ENCODE results near the gene RHOT2. TPM values are rescaled to one million over a fixed set of nuclear protein-coding genes. Genes with fewer than 3 reads are reported as not detected.

Gene RHOT2
- total RNA-seq, 2 experiments from 2014 or later: 202 to 209 TPM

- H3K27me3 ChIP-seq (ENCODE audit: control insufficient read depth in 1 of 2, insufficient read depth in 2 of 2, low read length in 2 of 2): no peaks in the 10 kb centered on the region
- Mint-ChIP-seq H3K27me3 (no peaks in the 10 kb centered on the region), H3K4me3 (no peak overlapping the region), H3K36me3 (ENCODE audit: low read depth) (peaks cover 6% of the 10 kb centered on the region), H3K9me3 (no peaks in the 10 kb centered on the region), H3K4me1 (ENCODE audit: low read depth) (peaks cover 6% of the 10 kb centered on the region), H3K27ac (no peak overlapping the region)
- ATAC-seq (ENCODE audit: poor library complexity): no peak
- H3K4me1 ChIP-seq (ENCODE audit: insufficient read depth, low read length): peaks cover 31% of the 10 kb centered on the region
- H3K36me3 ChIP-seq (ENCODE audit: insufficient read depth, low read length): peaks cover 19% of the 10 kb centered on the region
- CTCF ChIA-PET: no interaction called here
- no peak overlapping the region for H3K27ac ChIP-seq (ENCODE audit: low read depth in 1 of 2, low read length in 2 of 2)
- POLR2A ChIA-PET: interaction anchor here (1.9 kb wide), 2 partner anchors 14 to 29 kb away, joined by 12 to 17 read pairs; partner anchors contain the start of gene STUB1
- H3K9me3 ChIP-seq (ENCODE audit: control insufficient read depth in 1 of 2, insufficient read depth in 1 of 2, low read length in 2 of 2): no peaks in the 10 kb centered on the region
- no peak for DNase-seq
- no peak overlapping the region for H3K4me3 ChIP-seq (ENCODE audit: low read length)
- intact Hi-C loops (cut with DNase I, micrococcal nuclease): no loop called here
- TF ChIP-seq, protein P1, sequence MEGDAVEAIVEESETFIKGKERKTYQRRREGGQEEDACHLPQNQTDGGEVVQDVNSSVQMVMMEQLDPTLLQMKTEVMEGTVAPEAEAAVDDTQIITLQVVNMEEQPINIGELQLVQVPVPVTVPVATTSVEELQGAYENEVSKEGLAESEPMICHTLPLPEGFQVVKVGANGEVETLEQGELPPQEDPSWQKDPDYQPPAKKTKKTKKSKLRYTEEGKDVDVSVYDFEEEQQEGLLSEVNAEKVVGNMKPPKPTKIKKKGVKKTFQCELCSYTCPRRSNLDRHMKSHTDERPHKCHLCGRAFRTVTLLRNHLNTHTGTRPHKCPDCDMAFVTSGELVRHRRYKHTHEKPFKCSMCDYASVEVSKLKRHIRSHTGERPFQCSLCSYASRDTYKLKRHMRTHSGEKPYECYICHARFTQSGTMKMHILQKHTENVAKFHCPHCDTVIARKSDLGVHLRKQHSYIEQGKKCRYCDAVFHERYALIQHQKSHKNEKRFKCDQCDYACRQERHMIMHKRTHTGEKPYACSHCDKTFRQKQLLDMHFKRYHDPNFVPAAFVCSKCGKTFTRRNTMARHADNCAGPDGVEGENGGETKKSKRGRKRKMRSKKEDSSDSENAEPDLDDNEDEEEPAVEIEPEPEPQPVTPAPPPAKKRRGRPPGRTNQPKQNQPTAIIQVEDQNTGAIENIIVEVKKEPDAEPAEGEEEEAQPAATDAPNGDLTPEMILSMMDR (IDR thresholded peaks at IDR 0.05): no peak
Measured at GRCh38 chr16:666572-666971, 1.4 kb upstream of the RHOT2 start.

- Mint-ChIP-seq H3K4me1 (ENCODE audit: low read depth) (peaks cover 6% of the 10 kb centered on the region), H3K27me3 (no peaks in the 10 kb centered on the region), H3K27ac (peak overlapping the region; percentile 75), H3K4me3 (peak overlapping the region; percentile 83), H3K9me3 (no peaks in the 10 kb centered on the region), H3K36me3 (ENCODE audit: low read depth) (peaks cover 6% of the 10 kb centered on the region)
- Histone ChIP-seq H3K27ac (ENCODE audit: low read depth in 1 of 2, low read length in 2 of 2) (peak overlapping the region; percentile 14 to 56), H3K9me3 (ENCODE audit: control insufficient read depth in 1 of 2, insufficient read depth in 1 of 2, low read length in 2 of 2) (no peaks in the 10 kb centered on the region), H3K27me3 (ENCODE audit: control insufficient read depth in 1 of 2, insufficient read depth in 2 of 2, low read length in 2 of 2) (no peaks in the 10 kb centered on the region), H3K4me3 (ENCODE audit: low read length) (peak overlapping the region; percentile 63), H3K4me1 (ENCODE audit: insufficient read depth, low read length) (peaks cover 30% of the 10 kb centered on the region), H3K36me3 (ENCODE audit: insufficient read depth, low read length) (peaks cover 24% of the 10 kb centered on the region)
- ATAC-seq (ENCODE audit: poor library complexity) (no peak), DNase-seq (no peak)
- ChIA-PET CTCF (interaction anchor here (0.6 to 1.3 kb wide), 4 partner anchors 19 to 1800 kb away, joined by 3 to 6 read pairs (median 4); no protein-coding TSS in a partner anchor), POLR2A (interaction anchor here (0.7 to 2.0 kb wide), 12 partner anchors 9 to 315 kb away, joined by 3 to 17 read pairs (median 6); partner anchors contain the start of genes AXIN1, JMJD8, METTL26 and PIGQ)
- intact Hi-C loops (cut with DNase I, micrococcal nuclease): no loop called here
- TF ChIP-seq, protein P1 (IDR thresholded peaks at IDR 0.05): no peak
Measured at GRCh38 chr16:667113-667779, 686 bp upstream of the RHOT2 start.

GRCh38 chr16:668519-669171, 713 bp downstream of the RHOT2 start:
- Mint-ChIP-seq H3K4me3 (peak overlapping the region; percentile 75), H3K27me3 (no peaks in the 10 kb centered on the region), H3K36me3 (ENCODE audit: low read depth) (peaks cover 11% of the 10 kb centered on the region), H3K4me1 (ENCODE audit: low read depth) (peaks cover 6% of the 10 kb centered on the region), H3K27ac (no peak overlapping the region), H3K9me3 (no peaks in the 10 kb centered on the region)
- peak overlapping the region; percentile 63 for H3K4me3 ChIP-seq (ENCODE audit: low read length)
- DNase-seq (peak in 1 of 14 experiments; percentile 51), ATAC-seq (ENCODE audit: poor library complexity) (peak; percentile 11)
- H3K4me1 ChIP-seq (ENCODE audit: insufficient read depth, low read length): peaks cover 30% of the 10 kb centered on the region
- peaks cover 35% of the 10 kb centered on the region for H3K36me3 ChIP-seq (ENCODE audit: insufficient read depth, low read length)
- CTCF ChIA-PET: interaction anchor here (0.6 to 1.3 kb wide), 4 partner anchors 10 to 66 kb away, joined by 3 to 5 read pairs (median 4); no protein-coding TSS in a partner anchor
- POLR2A ChIA-PET: interaction anchor here (0.6 to 2.0 kb wide), 10 partner anchors 7 to 99 kb away, joined by 3 to 17 read pairs (median 6); partner anchors contain the start of genes JMJD8, METTL26, PIGQ and RHBDL1
- peak overlapping the region; percentile 28 to 56 for H3K27ac ChIP-seq (ENCODE audit: low read depth in 1 of 2, low read length in 2 of 2)
- H3K9me3 ChIP-seq (ENCODE audit: control insufficient read depth in 1 of 2, insufficient read depth in 1 of 2, low read length in 2 of 2): no peaks in the 10 kb centered on the region
- no peaks in the 10 kb centered on the region for H3K27me3 ChIP-seq (ENCODE audit: control insufficient read depth in 1 of 2, insufficient read depth in 2 of 2, low read length in 2 of 2)
- TF ChIP-seq, protein P1 (IDR thresholded peaks at IDR 0.05): no peak
- intact Hi-C loops (cut with DNase I, micrococcal nuclease): no loop called here
